Measurements from ENCODE around the gene GLMN.
"Not testable (repeated sequence)": the region's sequence is repeated elsewhere in the genome, so short reads cannot be mapped to it uniquely, and the experiment has no call there.

Gene GLMN

GRCh38 chr1:92299477-92300150, 827 bp upstream of the GLMN start:
- DNase-seq, result no peak

GRCh38 chr1:92298213-92298572, 594 bp downstream of the GLMN start:
- DNase-seq, result no peak

GRCh38 chr1:92291372-92291999, 7.3 kb downstream of the GLMN start:
- DNase-seq, result no peak

DNA sequence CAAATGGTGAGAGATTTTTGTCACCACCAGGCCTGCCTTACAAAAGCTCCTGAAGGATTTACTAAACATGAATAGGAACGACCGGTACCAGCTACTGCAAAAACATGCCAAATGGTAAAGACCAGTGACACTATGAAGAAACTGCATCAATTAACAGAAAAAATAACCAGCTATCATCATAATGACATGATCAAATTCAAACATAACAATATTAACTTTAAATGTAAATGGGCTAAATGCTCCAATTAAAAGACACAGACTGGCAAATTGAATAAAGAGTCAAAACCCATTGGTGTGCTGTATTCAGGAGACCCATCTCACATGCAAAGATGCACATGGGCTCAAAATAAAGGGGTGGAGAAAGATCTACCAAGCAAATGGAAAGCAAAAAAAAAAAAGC, 17.4 kb downstream of the GLMN start:
- DNase-seq, result not testable (repeated sequence)

DNA sequence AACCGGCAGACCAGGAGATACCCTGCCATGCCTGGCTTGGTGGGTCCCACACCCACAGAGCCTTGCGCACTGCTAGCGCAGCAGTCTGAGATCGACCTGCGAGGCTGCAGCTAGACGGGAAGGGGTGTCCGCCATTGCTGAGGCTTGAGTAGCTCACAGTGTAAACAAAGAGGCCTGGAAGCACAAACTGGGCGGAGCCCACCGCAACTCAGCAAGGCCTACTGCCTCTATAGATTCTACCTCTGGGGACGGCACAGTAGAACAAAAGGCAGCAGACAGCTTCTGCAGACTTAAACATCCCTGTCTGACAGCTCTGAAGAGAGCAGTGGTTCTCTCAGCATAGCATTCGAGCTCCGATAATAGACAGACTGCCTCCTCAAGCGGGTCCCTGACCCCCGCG, 19.0 kb downstream of the GLMN start:
- DNase-seq, result not testable (repeated sequence)

- no peak for DNase-seq
Measured at GRCh38 chr1:92277105-92277723, 21.6 kb downstream of the GLMN start.

DNA sequence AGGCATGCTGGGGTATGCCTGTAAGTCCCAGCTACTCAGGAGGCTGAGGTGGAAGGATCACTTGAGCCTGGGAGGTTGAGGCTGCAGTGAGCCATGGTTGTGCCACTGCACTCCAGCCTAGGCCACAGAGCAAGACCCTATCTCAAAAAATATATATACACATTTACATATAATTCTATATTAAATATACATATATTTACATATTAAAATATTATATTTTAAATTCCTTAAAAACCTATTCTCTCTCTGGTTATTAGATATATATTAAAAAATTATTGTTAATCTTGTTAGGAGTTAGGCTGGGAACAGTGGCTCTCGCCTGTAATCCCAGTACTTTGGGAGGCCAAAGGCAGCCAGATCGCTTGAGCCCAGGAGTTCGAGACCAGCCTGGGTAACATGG, 22.7 kb downstream of the GLMN start:
- no peak for DNase-seq

DNA sequence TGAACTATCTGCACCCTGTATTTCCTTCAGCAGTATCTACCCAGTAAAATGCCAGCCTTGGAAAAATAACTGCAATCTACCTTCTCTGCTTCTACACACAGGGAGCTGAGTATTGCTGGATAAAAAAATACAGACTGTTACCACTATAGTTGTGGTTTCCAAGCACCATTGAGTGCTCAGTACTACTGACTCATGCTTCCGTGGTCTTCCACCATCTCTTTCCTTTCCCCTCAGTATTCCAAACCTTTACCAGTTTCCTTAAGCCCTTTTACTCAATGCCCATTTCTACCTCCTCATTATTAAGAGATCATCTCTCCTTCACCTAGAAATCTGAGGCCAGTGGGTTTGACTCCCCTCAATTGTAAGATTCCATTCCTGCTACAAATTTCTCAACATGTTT, 23.8 kb downstream of the GLMN start:
- DNase-seq, result no peak

DNA sequence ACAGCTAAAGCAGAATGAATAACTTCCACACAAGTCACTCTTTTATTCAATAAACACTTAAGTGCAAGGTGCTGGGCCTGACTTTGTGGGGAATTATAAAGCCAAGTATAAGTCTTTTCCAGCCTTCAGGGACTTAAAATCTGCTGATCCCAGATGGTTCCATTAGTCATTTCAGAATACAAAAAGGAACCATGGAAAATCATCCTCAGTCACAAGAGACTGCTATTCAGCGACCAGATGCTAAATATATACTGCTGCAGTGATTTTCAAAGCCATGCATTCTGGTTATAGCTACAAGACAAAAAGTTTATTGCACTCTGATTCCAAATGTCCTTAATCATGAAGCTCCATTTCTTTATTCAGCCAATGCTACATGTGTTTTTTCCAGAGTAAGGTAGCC, 25.7 kb downstream of the GLMN start:
- no peak for DNase-seq

- DNase-seq, result no peak
Measured at GRCh38 chr1:92262516-92262915, 36.3 kb downstream of the GLMN start.

DNA sequence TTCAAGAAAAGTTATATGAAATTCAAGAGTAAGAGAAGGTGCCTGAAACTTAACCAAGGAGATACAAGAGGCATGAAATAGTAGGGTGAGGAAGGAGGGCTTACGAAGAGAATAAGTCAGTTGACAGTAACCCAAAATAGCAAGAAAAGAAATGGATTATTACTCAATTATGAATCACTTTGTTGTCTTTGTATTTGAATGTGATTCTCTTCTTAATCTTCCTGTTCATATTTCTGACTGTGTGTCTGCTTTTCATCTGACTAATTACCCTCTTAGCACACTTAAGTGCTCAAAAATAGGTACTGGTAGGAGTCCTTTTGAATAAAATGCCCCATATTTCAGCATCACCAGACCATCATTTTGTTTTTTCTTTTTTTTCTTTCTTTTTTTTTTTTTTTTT, 39.4 kb downstream of the GLMN start:
- no peak for DNase-seq

- not testable (repeated sequence) for DNase-seq
Measured at GRCh38 chr1:92254714-92255113, 44.1 kb downstream of the GLMN start.

DNA sequence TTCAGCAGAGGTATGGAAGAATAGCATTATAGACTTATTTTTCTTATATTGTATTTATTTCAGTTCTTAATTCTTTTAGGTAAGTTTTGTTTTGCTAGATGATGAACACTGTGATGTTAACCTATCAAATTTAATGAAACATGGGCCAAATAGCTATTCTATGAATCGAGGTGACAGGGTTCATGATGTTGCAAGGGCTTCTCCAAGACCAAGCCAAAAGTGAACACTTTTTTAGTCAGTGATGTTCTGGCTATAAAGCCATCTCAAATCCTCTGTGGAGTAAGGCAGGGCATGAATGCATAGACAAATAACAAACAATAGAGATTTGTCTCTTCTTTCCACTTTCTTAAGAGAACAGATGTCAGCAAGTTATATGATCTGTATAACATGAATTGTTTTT, 54.4 kb downstream of the GLMN start:
- no peak for DNase-seq

GRCh38 chr1:92240034-92240433, 58.8 kb downstream of the GLMN start:
- no peak for DNase-seq

- no peak for DNase-seq
Measured at GRCh38 chr1:92230736-92231135, 68.1 kb downstream of the GLMN start.

- no peak for DNase-seq
Measured at GRCh38 chr1:92228401-92228800, 70.4 kb downstream of the GLMN start.

GRCh38 chr1:92219028-92219427, 79.8 kb downstream of the GLMN start:
- no peak for DNase-seq

GRCh38 chr1:92218559-92218958, 80.2 kb downstream of the GLMN start:
- DNase-seq, result no peak

DNA sequence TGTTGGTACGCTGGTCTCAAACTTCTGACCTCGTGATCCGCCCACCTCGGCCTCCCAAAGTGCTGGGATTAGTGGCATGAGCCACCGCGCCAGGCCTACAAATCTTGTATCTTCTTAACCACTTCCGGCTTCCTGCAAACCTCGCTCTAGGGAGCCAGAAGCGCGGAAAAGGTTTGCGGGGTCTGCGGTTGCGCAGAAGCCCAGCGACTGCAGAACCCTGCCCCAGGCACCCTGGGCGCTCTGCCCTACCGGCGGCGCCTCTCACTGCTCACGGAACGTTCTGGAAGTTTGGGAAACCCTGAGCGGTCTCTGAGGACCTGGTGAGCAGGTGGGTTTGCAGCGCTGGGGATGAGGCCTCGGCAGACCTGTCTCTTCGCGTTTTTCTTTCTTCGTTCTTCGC, 81.1 kb downstream of the GLMN start, which contains the start of gene C1orf146:
TSS of gene C1orf146 (plus strand) at position 195 of the 400 bp plus-strand sequence. CDS start 13,506 bp downstream, outside the sequence.
- DNase-seq, result no peak

DNA sequence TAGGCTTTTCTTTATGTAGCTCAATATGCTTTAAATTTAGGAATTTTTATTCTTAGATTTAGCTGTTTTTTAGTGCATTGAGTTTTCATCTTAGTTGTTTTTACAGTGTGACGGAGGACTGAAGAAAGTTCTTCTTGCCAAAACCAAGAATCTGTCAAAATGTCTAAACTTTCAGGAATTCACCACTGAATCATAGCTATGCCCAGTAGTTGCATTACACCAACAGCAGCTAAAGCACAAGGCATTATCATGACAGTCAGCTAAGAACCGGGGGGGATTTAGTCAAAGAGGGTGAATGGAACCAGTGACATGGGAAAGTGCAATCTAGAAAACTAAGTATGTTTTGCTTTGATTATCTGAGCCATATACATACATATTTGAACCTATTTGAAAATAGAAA, 87.6 kb downstream of the GLMN start:
- DNase-seq, result no peak

DNA sequence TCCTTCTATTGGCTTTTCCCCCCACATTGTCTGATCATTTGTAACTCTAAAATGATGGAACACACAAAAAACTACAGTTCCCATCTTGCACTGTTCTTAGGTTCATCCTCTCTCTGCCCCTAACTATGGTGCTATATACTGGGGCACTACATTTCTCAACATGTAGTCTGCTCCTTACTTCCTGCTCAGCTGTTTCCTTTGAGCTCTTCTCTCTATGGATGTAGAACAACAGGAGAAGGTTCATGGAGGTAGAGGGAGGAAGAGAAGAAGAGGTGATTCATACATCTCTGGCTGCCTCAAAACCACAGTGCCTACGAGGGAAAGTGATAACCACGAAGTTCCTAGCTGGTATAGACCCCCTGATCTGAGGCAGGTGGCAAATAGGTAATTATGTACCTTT, 88.1 kb downstream of the GLMN start:
- no peak for DNase-seq

GRCh38 chr1:92203105-92203504, 95.7 kb downstream of the GLMN start:
- DNase-seq, result no peak

GRCh38 chr1:92201973-92202372, 96.8 kb downstream of the GLMN start:
- no peak for DNase-seq

Measured in stimulated activated CD8-positive, alpha-beta memory T cell treated with anti-CD3 and anti-CD28 coated beads, Interleukin-4, amount 100 ng/mL, for 48 hours (primary cell).